Fibroblast of the aortic adventitia (primary cell): ENCODE results near the gene HJV. TPM values are rescaled to one million over a fixed set of nuclear protein-coding genes. Genes with fewer than 3 reads are reported as not detected.
A peak's percentile ranks its signal among the peaks of the same experiment; 100 is the strongest.

Experiments
- DNase-seq: peaks from one replicate; pipeline ENCODE4 v3.0.0-alpha.2; 2010; ENCODE audit warnings: low read depth
- H3K4me3 ChIP-seq: 2 replicates; pipeline ENCODE4 v1.5.1; 2011; ENCODE audit warnings: low read depth, mild to moderate bottlenecking, control low read depth, low read length, moderate library complexity
- CTCF ChIP-seq: IDR thresholded peaks from 2 replicates; pipeline ENCODE4 v1.5.1; 2011; ENCODE audit warnings: mild to moderate bottlenecking, low read length, control low read depth, inconsistent platforms; ENCODE audit not compliant: insufficient read depth
- total RNA-seq: library from RNA; depleted of rRNA; stranded (reverse); fragments of >200 nt; gene quantifications from 2 replicates; pipeline ENCODE4 v1.2.3, GENCODE V29; 2012; ENCODE audit warnings: low replicate concordance

HJV gene
- total RNA-seq, 1 donor, result not detected

DNA sequence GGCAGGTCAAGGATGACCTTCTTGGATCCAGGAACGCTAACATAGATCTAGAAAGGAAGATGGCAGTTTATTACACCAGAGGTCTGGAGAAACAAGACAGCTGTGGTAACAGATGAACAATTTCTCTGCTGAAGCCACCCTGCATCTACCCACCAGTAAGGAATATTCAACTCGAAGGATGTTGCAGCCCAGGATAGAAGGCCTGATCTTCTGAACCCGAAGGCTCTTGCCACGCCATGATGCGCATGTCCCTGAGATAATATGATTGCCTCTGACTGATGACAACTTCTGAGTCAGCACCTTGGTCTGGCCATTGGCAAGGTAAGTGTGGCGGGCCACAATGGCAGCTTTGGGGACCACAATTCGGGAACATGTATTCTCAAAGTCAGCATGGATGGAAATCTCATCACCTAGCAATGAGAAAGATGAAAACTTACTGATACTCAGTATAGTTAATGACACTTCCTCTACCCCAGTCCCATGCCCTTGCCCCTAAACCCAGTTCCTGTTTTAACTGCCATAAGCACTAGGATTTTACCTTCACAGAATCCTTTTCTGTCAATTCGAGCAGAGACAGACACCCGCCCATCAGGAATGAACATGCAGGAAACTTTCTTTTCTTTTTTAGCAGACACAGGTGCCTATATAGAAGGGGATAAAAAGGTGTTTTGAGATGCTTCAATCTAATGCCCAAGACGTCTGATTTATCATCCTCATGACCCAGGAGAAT, 27.0 kb downstream of the HJV start:
- DNase-seq, result no peak
- peak overlapping the region; percentile 99 for H3K4me3 ChIP-seq
- TF ChIP-seq CTCF, result no peak

- peak overlapping the region; percentile 99 for H3K4me3 ChIP-seq
- TF ChIP-seq CTCF, result peak; percentile 9
- DNase-seq, result no peak
These were observed 27.7 kb downstream of the HJV start for GRCh38 chr1:145993618-145994390.

GRCh38 chr1:145992958-145993617, 28.4 kb downstream of the HJV start:
- H3K4me3 ChIP-seq, result peak overlapping the region; percentile 99
- no peak for TF ChIP-seq CTCF
- no peak for DNase-seq

- DNase-seq, result no peak
- TF ChIP-seq CTCF, result no peak
- peak overlapping the region; percentile 99 for H3K4me3 ChIP-seq
These were observed 29.0 kb downstream of the HJV start for GRCh38 chr1:145992502-145992936.

GRCh38 chr1:145991735-145992412, 29.7 kb downstream of the HJV start:
- H3K4me3 ChIP-seq, result no peak overlapping the region
- TF ChIP-seq CTCF, result no peak
- no peak for DNase-seq

DNA sequence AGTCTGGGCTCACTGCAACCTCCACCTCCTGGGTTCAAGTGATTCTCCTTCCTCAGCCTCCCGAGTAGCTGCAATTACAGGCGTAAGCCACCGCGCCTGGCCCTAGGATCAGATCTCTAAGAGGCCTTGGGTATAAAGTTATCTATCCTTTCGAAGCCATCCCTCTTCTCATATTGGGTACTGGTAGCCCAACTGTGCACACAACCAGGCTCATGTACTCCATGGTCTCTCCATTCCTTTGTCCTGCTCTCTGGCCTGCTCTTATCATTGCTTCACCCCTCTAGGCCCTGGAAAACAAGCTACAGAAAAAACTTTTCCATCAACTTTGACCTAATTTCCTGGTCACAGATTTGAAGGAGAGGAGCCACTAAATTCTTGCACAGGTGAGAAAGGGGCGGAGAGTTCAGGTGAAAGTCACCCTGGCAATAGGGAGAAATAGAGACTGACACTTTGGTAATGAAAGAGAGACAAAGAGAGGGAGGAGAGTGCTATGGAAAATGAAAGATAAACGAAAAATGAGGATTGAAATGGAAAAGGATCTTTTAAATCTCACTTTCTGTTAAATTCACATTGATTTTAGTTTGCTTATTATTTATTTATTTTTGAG, 31.2 kb downstream of the HJV start:
- no peak overlapping the region for H3K4me3 ChIP-seq
- DNase-seq, result no peak

More for the DNA sequence above, 31.2 kb downstream of the HJV start:
- no peak for TF ChIP-seq CTCF
